Right ventricle myocardium inferior (tissue), 1 donor: Measurements from ENCODE around the gene SH2B2. TPM values are rescaled to one million over a fixed set of nuclear protein-coding genes. Genes with fewer than 3 reads are reported as not detected.

ENCODE experiments used
- ATAC-seq: fragments of 200-7000 bp; cut with Tn5 transposase; one replicate; pipeline ENCODE4 v1.9.1; 2020; ENCODE audit warnings: mild to moderate bottlenecking, moderate library complexity
- DNase-seq: peaks from one replicate; pipeline ENCODE4 v3.0.0; 2021; ENCODE audit errors: missing footprints
- intact Hi-C: fragments of 100-400 bp; cut with DNase I; formaldehyde crosslinking; loops from one replicate; pipeline ENCODE4 v1.11.0; 2022
- total RNA-seq: library from RNA; stranded (reverse); fragmentation: NEBNext Ultra II Directional; extraction: Animal tissue kit (Norgen Biotek cat#: 25700); gene quantifications from one replicate; pipeline ENCODE4 v1.2.1, GENCODE V29; 2021
- donor health status: DM: no; HTN: yes; CAD: no; lungs with severe emphysema.

SH2B2 gene
- total RNA-seq, 1 donor from 2014 or later: 1.2 TPM

- ATAC-seq (no peak), DNase-seq (no peak)
- intact Hi-C loops: no loop called here
These were observed 4.0 kb upstream of the SH2B2 start for GRCh38 chr7:102282465-102283362.

- intact Hi-C loops: no loop called here
- DNase-seq (no peak), ATAC-seq (no peak)
These were observed 3.0 kb upstream of the SH2B2 start for GRCh38 chr7:102283477-102284189.

GRCh38 chr7:102284399-102284798, 2.3 kb upstream of the SH2B2 start:
- no peak for ATAC-seq
- intact Hi-C loops: no loop called here
- DNase-seq: no peak

GRCh38 chr7:102284891-102285539, 1.7 kb upstream of the SH2B2 start:
- peak; percentile 91 for DNase-seq

GRCh38 chr7:102285540-102286236, 980 bp upstream of the SH2B2 start:
- DNase-seq: no peak
- intact Hi-C loops: no loop called here
- ATAC-seq: no peak

More at GRCh38 chr7:102284891-102285539, 1.7 kb upstream of the SH2B2 start:
- no peak for ATAC-seq
- intact Hi-C loops: no loop called here

GRCh38 chr7:102287111-102287980, 678 bp downstream of the SH2B2 start:
- intact Hi-C loops: no loop called here
- ATAC-seq: peak; percentile 32
- no peak for DNase-seq

- intact Hi-C loops: no loop called here
- ATAC-seq (no peak), DNase-seq (no peak)
These were observed 1.3 kb downstream of the SH2B2 start for GRCh38 chr7:102287981-102288278.

GRCh38 chr7:102288285-102288930, 1.7 kb downstream of the SH2B2 start:
- no peak for ATAC-seq
- DNase-seq: no peak
- intact Hi-C loops: no loop called here

GRCh38 chr7:102289057-102289456, 2.4 kb downstream of the SH2B2 start:
- intact Hi-C loops: no loop called here
- no peak for DNase-seq
- no peak for ATAC-seq

GRCh38 chr7:102291056-102291915, 4.6 kb downstream of the SH2B2 start:
- intact Hi-C loops: no loop called here
- ATAC-seq: no peak

GRCh38 chr7:102291916-102292267, 5.2 kb downstream of the SH2B2 start:
- intact Hi-C loops: no loop called here
- ATAC-seq (no peak), DNase-seq (no peak)

More at GRCh38 chr7:102291056-102291915, 4.6 kb downstream of the SH2B2 start:
- no peak for DNase-seq

- DNase-seq (no peak), ATAC-seq (no peak)
- intact Hi-C loops: no loop called here
These were observed 6.4 kb downstream of the SH2B2 start for GRCh38 chr7:102292813-102293798.

- intact Hi-C loops: no loop called here
- ATAC-seq (no peak), DNase-seq (no peak)
These were observed 7.9 kb downstream of the SH2B2 start for GRCh38 chr7:102294589-102294988.

GRCh38 chr7:102295346-102296178, 8.9 kb downstream of the SH2B2 start:
- ATAC-seq (no peak), DNase-seq (no peak)
- intact Hi-C loops: no loop called here

- no peak for DNase-seq
- no peak for ATAC-seq
- intact Hi-C loops: no loop called here
These were observed 9.4 kb downstream of the SH2B2 start for GRCh38 chr7:102296179-102296438.
